ENCODE measurements around the gene PIBF1.

Gene PIBF1

GRCh38 chr13:73059460-73060250, 277.7 kb downstream of the PIBF1 start:
- peak; percentile 35 for DNase-seq (ENCODE audit: low spot score)

GRCh38 chr13:73060251-73061160, 278.6 kb downstream of the PIBF1 start:
- no peak for DNase-seq (ENCODE audit: low spot score)

DNA sequence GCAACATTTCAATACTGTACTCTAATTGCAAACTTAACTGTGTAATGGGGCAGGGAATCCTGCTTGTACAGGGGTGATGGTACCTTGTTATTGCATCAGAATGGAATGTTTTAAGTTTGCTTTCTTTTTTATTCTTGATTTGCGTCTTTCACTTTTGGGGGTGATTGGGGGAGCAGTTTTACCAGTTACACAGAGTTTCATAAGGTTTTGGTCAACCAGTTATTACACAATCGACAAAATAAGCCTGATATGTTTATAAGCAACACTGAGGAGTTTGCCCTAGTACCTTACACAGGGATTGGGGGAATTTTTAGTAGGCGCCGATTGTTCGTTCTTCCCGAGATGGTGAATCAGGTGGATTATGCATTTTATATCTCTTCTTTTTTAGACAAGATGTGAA, 279.5 kb downstream of the PIBF1 start:
- DNase-seq (ENCODE audit: low spot score) = no peak

GRCh38 chr13:73061876-73062275, 279.9 kb downstream of the PIBF1 start:
- no peak for DNase-seq (ENCODE audit: low spot score)

- no peak for DNase-seq (ENCODE audit: low spot score)
Observed at GRCh38 chr13:73062468-73062867, 280.5 kb downstream of the PIBF1 start.

DNA sequence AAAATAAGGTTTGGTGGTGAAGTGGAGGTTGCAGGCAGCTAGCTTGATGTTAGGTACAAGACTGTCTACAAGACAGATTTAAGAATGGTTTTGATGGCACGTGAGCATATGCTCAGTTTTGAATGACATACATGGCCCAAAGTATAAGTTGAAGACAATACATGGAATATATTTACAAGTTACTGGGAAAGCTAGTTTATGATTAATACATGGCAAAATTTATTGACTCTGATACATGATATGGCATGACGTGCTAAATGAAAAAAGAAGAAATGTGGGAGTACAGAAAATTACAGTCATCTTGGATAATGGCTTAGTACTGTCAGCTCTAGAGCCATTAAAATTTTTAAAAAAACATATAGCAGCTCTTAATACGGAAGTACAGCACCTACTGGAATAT, 281.2 kb downstream of the PIBF1 start:
- DNase-seq (ENCODE audit: low spot score) = no peak

DNA sequence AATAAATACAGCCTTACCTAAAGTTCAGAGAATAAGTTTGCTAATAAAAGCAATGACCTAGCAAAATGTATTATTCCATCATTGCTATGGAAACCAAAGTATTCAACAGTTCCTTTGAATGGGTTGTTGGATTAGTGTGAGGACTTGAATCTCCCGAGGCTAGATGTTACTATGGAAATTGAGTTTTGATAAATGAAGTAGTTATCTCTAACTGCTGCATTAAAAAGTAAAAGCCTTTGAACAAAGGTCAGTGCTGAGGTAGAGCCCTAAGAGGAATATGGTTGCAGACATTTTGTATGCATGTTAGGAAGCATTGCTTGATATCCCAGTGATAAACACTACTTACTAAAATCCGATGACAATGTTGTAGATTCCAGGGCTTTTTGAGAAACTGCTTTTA, 283.1 kb downstream of the PIBF1 start:
- DNase-seq (ENCODE audit: low spot score) = no peak

GRCh38 chr13:73065665-73066340, 283.9 kb downstream of the PIBF1 start:
- DNase-seq (ENCODE audit: low spot score) = no peak

Data from CD4-positive, alpha-beta T cell treated with Interleukin-15 for 4 hours (primary cell).